GM18861 (cell line): Measurements from ENCODE around the gene KIAA0408.
"Not testable (repeated sequence)": the region's sequence is repeated elsewhere in the genome, so short reads cannot be mapped to it uniquely, and the experiment has no call there.

ENCODE experiments used
- ATAC-seq: cut with Tn5 transposase; IDR thresholded peaks from one replicate; pipeline ENCODE4 v1.9.1; 2021; ENCODE audit not compliant: unreplicated experiment

The KIAA0408 gene

GRCh38 chr6:127415096-127415495 lies 44.1 kb downstream of the KIAA0408 start:
- no peak for ATAC-seq

DNA sequence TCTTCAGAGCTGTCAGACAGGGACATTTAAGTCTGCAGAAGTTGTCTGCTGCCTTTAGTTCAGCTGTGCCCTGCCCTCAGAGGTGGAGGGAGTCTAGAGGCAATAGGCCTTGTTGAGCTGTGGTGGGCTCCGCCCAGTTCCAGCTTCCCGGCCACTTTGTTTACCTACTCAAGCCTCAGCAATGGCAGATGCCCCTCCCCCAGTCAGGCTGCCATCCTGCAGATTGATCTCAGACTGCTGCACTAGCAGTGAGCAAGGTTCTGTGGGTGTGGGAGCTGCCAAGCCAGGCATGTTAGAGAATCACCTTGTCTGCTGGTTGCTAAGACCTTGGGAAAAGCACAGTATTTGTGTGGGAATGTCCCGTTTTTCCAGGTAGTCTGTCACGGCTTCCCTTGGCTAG lies 46.1 kb downstream of the KIAA0408 start:
- ATAC-seq: not testable (repeated sequence)

DNA sequence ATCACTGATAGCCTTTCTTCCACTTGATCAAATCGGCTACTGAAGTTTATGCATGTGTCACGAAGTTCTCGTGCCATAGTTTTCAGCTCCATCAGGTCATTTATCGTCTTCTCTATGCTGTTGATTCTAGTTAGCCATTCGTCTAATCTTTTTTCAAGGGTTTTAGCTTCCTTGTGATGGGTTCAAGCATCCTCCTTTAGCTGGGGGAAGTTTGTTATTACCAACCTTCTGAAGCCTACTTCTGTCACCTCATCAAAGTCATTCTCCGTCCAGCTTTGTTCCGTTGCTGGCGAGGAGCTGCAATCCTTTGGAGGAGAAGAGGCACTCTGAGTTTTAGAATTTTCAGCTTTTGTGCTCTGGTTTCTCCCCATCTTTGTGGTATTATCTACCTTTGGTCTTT lies 47.2 kb downstream of the KIAA0408 start:
- ATAC-seq: not testable (repeated sequence)
